Measurements from ENCODE around the gene CAPN6.

CAPN6 gene

GRCh38 chrX:111260451-111260850 lies 9.8 kb downstream of the CAPN6 start:
- no peak for DNase-seq (ENCODE audit: insufficient read length, low spot score)
- no peak for FAIRE-seq
- no peak for TF ChIP-seq POLR2A (IDR thresholded peaks at IDR 0.05; ENCODE audit: low read depth, low read length)

- TF ChIP-seq POLR2A (IDR thresholded peaks at IDR 0.05; ENCODE audit: low read depth, low read length), result no peak
- FAIRE-seq (no peak), DNase-seq (ENCODE audit: insufficient read length, low spot score) (no peak)
Measured at GRCh38 chrX:111259559-111259958, 10.7 kb downstream of the CAPN6 start.

DNA sequence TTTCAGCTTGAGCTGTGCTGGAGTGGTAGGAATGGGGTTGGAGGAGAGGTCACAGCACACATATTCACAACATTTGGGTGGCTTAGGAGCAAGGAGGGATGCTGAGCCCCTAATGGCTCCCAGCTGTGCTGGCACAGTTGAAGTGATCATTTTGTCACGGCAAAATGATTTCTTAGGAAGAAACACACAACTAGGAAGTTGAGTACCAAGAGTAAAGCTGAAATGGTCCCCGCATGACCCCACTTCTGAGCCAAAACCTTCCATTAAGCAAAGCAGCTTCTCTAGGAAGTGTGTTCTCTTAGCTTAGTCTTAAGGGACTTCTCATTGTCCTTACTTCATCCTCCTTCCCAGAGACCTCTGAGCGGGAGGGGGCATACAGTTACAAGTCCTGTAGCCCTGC lies 12.6 kb downstream of the CAPN6 start:
- no peak for FAIRE-seq
- no peak for TF ChIP-seq POLR2A (IDR thresholded peaks at IDR 0.05; ENCODE audit: low read depth, low read length)
- no peak for DNase-seq (ENCODE audit: insufficient read length, low spot score)

GRCh38 chrX:111254896-111255693 lies 15.2 kb downstream of the CAPN6 start:
- no peak for DNase-seq (ENCODE audit: insufficient read length, low spot score)
- no peak for TF ChIP-seq POLR2A (IDR thresholded peaks at IDR 0.05; ENCODE audit: low read depth, low read length)
- FAIRE-seq, result no peak

DNA sequence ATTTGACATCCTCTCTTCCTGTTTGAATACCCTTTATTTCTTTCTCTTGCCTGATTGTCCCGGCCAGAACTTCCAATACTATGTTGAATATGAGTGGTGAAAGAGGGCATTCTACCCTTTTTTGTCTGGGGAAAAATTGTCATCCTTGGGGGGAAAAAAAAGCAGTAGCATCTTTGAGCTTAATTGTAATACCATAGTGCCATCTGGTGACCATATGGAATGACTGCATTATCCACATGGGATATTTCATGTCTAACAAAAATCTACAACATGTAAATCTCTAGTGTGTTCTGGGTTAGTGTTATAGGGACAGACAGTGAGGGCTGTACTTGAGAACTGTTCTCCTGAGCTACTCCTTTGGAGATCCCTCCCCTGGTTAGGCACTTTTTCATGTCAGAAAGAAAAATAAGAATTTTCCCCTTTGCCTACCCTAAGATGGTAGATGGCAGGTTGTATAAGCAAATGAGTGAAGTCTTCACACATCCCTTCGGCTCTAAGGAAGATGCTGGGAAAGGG lies 26.0 kb downstream of the CAPN6 start:
- DNase-seq (ENCODE audit: insufficient read length, low spot score) (no peak), FAIRE-seq (no peak)
- no peak for TF ChIP-seq POLR2A (IDR thresholded peaks at IDR 0.05; ENCODE audit: low read depth, low read length)

DNA sequence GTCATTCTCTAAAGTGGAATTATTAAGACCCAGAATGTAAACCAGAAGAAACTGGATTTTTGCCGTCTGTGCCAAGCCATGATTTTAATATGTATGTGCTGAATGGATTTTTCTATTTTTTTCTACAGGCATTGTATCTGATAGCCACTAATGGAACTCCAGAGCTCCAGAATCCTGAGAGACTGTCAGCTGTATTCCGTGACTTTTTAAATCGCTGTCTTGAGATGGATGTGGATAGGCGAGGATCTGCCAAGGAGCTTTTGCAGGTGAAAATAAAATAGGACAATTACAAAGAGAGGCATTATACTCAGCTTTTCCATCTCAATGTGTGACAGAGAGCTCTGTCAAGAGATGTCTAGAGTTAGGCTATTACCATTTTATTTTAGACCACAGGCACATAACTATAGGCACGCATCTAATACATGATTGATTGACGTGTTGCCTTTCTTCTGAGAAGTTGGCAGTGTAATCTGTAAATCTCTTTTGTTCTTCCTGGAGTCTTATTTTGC lies 53.9 kb downstream of the CAPN6 start:
- DNase-seq (ENCODE audit: insufficient read length, low spot score), result no peak
- TF ChIP-seq POLR2A (IDR thresholded peaks at IDR 0.05; ENCODE audit: low read depth, low read length), result no peak
- no peak for FAIRE-seq

GRCh38 chrX:111207851-111208250 lies 62.4 kb downstream of the CAPN6 start:
- FAIRE-seq (no peak), DNase-seq (ENCODE audit: insufficient read length, low spot score) (no peak)
- no peak for TF ChIP-seq POLR2A (IDR thresholded peaks at IDR 0.05; ENCODE audit: low read depth, low read length)

- DNase-seq (ENCODE audit: insufficient read length, low spot score), result no peak
- TF ChIP-seq POLR2A (IDR thresholded peaks at IDR 0.05; ENCODE audit: low read depth, low read length), result no peak
- FAIRE-seq, result no peak
Measured at GRCh38 chrX:111200327-111200726, 70.0 kb downstream of the CAPN6 start.

GRCh38 chrX:111199505-111199904 lies 70.8 kb downstream of the CAPN6 start:
- no peak for TF ChIP-seq POLR2A (IDR thresholded peaks at IDR 0.05; ENCODE audit: low read depth, low read length)
- FAIRE-seq, result no peak
- no peak for DNase-seq (ENCODE audit: insufficient read length, low spot score)

Data from H54 (cell line).